HG03354 (cell line): Measurements from ENCODE around the gene TNFRSF11A.

Experiments
- ATAC-seq: cut with Tn5 transposase; IDR thresholded peaks from one replicate; pipeline ENCODE4 v1.9.1; 2021; ENCODE audit warnings: mild to moderate bottlenecking; ENCODE audit not compliant: unreplicated experiment, poor library complexity, severe bottlenecking

TNFRSF11A gene

GRCh38 chr18:62402342-62402948 lies 77.3 kb downstream of the TNFRSF11A start:
- no peak for ATAC-seq

DNA sequence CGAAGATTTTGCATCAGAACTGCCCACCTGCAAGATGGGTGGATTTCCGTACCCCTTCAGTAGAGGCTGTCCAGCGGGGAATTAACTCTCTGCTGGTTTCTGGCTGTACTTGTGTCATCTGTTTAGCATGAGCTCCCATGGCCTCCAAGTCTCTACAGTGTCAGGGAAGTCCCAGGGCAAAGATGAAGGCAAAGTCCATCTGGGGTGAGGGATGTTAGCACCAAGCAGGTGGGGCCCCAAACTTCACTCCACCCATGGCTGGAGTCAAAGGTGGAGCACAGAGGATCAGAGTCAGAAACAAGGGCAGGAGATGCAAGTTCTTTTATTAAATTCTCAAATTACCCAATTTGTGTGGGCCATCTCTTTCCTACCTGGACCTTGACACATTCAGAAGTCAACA lies 78.0 kb downstream of the TNFRSF11A start:
- no peak for ATAC-seq

GRCh38 chr18:62404881-62405280 lies 79.8 kb downstream of the TNFRSF11A start:
- ATAC-seq: no peak

GRCh38 chr18:62407660-62408059 lies 82.5 kb downstream of the TNFRSF11A start:
- no peak for ATAC-seq

DNA sequence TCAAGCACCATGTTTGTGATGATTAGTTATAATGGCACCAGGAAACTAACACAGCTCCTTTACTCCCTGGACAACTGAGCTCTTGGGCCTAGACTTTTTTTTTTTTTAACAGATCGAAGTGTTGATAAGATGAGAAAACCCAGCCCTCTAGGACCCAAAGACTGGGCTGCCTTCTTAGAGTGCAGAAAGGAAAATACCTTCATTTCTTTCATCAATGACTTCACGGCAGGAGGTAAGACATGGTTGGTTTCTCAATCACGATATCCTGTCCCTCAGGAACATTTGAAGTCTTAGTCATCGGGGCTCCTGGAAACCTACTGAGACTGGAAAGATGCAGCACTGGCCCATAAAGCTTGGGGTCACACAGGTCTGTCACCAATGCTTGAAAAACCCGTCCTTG lies 84.7 kb downstream of the TNFRSF11A start:
- no peak for ATAC-seq

- ATAC-seq: no peak
These were observed 87.3 kb downstream of the TNFRSF11A start for GRCh38 chr18:62412231-62412979.

GRCh38 chr18:62413206-62413605 lies 88.1 kb downstream of the TNFRSF11A start:
- no peak for ATAC-seq

GRCh38 chr18:62418258-62418657 lies 93.1 kb downstream of the TNFRSF11A start:
- no peak for ATAC-seq

DNA sequence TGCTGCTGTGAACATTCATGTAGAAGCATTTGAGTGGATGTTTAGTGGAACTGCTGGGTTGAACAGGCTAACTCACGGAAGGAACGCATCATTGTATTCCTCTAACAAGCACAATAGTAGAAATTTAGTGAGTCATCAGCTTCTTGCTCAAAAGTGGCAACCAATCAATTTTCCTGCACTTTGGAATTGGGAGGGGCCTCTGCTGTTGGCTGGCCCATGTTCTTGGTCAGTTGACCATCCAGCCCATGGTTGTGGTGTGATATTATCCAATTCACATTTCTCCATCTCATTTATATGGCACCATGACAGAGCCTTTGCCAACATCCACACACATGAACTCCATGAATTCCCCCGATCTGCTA lies 95.0 kb downstream of the TNFRSF11A start:
- no peak for ATAC-seq

GRCh38 chr18:62420513-62421209 lies 95.6 kb downstream of the TNFRSF11A start:
- peak; percentile 98 for ATAC-seq

DNA sequence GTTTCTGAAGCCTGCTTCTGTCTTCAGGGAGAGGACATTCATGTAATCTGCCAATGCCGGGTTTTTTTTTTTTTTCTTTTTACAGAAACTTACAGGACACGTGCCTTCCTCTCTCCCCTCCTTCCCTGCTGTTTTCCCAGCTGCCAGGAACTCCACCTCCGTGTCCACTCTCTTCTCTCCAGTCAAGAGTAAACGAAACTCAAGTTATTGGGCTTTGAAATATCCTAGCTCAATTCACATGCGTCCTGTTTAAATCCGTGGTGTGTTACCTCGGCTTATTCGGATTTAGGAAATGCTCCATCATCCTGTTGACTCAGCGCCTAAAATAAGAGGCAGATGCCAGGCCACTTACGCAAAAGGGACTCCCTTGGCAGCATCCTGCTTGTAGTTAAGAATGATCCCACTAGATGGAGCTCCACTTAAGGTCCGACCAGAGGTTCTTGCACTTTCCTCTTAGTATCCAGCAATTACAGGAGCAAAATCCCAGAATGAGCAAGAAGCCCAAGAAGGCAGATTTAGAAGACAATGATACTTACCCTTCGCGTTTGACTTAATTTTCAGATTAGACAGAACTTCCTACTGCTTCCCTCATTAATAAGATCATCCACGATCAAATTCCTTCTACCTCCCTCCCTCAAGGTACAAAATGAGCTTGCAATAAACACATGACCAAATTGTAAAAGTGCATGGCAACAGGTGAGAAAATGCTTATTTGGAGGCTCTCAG lies 100.5 kb downstream of the TNFRSF11A start:
- peak; percentile 58 for ATAC-seq

DNA sequence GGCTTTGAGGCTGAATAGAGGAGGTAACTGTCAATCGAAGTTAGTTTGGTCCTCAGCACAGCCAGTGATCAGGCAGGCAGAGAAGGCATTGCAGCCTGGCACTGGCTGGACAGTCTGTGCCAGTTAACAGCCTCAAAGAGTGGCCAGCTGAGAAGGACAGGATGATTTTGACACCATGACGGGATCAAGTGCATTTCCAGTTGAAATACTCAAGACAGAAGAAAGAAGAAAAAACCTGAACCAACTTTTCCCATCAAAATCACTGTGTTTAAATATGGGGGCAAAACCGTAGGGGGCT lies 101.0 kb downstream of the TNFRSF11A start:
- ATAC-seq: no peak

DNA sequence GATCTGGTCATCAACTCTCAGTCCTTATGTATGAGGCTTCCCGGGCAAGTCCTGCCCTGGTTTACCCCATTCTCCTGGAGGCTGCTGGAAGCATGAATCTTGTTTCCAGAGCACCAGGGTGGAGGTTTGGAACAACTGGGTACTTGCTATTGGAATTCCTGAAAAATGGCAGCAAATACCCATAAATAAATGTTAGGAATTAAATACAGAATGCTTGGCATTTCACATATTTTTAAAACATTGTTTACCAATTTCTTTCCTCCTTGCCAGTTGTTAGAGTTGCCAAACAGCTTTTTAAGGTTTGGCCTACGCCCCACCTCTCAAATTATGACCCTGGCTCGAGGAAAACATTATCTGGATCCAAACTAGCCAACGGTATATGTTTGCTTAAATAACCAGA lies 107.1 kb downstream of the TNFRSF11A start:
- no peak for ATAC-seq

DNA sequence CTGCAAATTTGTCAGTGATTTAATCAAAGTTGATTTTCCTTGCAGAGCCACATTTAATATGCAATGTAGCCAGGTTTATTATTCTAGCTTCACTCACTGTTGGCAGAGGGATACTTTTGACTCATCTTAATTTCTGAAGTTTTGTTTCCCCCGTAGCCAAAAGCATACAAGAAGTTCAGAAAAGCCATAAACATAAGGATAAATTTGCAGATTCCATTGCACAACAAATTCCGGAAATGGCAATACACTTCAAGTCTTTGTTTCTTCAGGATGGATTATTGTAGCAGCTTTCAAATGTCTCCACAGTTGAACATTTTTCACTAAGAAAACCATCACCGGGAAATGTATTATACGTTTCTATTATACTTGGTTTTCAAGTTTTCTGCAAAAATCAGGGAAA lies 109.7 kb downstream of the TNFRSF11A start:
- no peak for ATAC-seq

DNA sequence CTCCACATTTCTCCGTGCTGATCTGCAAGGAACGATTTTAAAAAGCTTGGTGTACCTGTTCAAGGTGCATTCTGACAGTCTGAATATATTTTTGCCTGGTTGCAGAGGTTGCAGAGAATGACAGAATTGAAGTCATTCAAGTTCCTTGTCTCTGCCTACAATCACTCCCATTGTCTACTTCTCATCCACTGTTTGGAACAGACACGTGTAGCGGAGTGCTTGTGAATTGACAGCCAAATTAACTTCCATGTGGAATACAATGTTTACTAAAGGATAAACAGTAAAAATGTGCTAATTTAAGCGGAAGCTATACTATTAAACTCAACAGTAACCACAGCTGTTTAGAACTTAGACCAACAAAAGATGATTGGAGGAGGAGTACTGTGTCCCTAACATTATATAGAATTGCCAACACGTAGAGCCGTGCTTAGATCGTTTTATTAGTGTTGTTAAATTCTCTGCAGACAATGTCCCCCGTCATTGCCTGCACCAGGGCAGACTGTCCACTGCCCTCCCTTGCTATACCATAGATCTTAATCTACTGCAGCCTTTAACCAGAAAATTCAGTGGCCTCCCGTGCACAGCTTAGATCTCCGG lies 110.4 kb downstream of the TNFRSF11A start:
- no peak for ATAC-seq

DNA sequence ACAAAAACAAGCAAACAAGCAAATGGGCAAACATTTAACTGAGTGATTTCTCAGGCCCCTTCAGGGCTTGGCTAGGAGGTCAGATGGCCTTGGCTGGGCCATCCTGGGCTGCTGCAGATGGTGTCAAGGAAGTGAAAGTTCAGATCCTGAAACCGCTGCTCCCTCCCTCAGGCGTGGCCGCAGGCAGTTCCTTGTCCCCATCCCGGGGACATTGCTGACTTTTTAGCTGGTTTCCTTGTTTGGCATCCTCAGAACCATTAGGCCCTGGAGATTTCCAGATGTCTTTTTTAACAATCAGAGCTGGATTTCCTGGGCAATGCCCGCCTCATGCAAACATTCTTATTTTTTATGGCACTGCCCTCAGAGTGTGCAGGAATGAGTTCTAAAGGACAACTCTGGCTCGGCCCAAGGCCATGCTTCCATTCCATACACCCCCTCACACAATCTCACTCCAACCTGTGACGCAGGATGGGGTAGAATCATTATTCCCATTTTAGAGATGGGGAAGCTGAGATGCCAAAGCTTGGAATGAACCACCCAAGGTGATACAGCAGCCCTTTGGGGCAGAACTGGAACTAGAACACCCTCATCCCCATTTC lies 111.6 kb downstream of the TNFRSF11A start:
- no peak for ATAC-seq

DNA sequence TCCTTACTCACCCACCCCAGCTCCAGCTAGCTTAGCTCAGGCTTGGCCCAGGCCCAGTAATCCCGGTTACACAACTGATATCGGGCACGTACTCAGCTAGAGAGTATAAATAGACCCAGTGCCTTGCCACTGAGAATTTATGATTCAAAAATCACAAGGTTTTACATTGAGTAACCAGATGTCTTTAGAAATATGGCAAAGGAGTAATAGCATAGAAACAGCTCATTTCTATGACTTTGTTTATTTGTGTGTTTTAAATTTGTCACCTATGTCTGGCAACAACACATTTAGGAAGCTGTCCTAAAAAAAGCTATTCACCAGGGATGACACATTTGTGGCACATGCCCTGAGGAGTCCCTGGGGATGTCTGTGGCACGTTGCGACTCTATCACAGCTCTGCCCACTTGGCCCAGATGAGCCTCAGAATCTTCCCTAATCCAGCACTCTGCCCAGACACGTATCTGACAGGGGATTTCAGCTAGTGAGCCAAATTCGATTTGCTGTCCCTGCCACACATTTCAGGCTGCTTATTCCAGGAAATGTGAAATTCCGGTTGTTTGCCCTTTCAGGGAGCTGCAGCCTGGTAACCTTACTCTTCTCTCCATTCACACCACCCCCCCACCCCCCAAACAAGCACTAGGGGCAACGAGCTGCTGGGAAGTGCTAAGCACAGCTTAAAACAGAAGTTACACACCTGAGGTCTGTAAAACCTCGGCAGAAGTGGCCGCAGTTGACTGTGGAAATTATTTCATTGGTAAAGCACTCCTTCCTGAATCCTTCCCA lies 112.3 kb downstream of the TNFRSF11A start:
- ATAC-seq: no peak

DNA sequence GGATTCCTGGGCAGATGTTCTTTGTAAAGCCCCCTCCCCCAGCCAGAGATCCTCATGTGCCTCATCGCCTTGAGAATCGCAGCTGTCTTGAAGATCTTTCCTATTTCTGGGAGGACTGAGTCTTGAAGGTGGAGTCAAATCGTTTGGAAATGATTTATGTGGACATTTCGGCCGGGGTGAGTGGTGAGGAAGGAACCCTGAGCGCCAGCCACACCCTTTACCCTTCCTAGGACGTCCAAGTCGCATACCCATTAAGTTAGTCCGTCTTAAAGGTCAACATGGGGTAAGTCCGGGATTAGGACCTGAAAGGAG lies 112.9 kb downstream of the TNFRSF11A start:
- ATAC-seq: no peak

- no peak for ATAC-seq
These were observed 113.3 kb downstream of the TNFRSF11A start for GRCh38 chr18:62438402-62438801.
